ENCODE data around the gene DRD3. TPM values are rescaled to one million over a fixed set of nuclear protein-coding genes. Genes with fewer than 3 reads are reported as not detected.

The DRD3 gene
- total and polyA plus RNA-seq, 2 donors from 2014 or later, result not detected

- intact Hi-C loops (cut with DNase I), result no loop called here
- DNase-seq (no peak), FAIRE-seq (no peak)
- Histone ChIP-seq H3K4me1 (ENCODE audit: control insufficient read depth in 2 of 3, insufficient read depth in 2 of 3, low read depth in 1 of 3, low read length in 3 of 3) (no peaks in the 10 kb centered on the region), H3K27ac (ENCODE audit: low read depth in 2 of 2, low read length in 2 of 2) (no peak overlapping the region), H3K27me3 (ENCODE audit: control insufficient read depth, insufficient read depth, low read length) (no peaks in the 10 kb centered on the region), H3K4me3 (ENCODE audit: low read length in 3 of 3) (no peak overlapping the region), H3K9me3 (ENCODE audit: control insufficient read depth in 2 of 3, insufficient read depth in 1 of 3, low read length in 3 of 3) (peaks cover 0 to 1% (median 0%) of the 10 kb centered on the region in 3 donors), H3K9ac (ENCODE audit: low read length in 3 of 3) (no peak overlapping the region), H3K36me3 (ENCODE audit: control insufficient read depth in 2 of 3, insufficient read depth in 3 of 3, low read length in 3 of 3) (no peaks in the 10 kb centered on the region)
- TF ChIP-seq CTCF (IDR thresholded peaks at IDR 0.05; ENCODE audit: borderline replicate concordance, extremely low read depth, insufficient read depth), result peak; percentile 1
These were observed 723 bp upstream of the DRD3 start for GRCh38 chr3:114179575-114179974.

- Histone ChIP-seq H3K4me3 (ENCODE audit: low read length in 3 of 3) (no peak overlapping the region), H3K27me3 (ENCODE audit: control insufficient read depth, insufficient read depth, low read length) (no peaks in the 10 kb centered on the region), H3K9me3 (ENCODE audit: control insufficient read depth in 2 of 3, insufficient read depth in 1 of 3, low read length in 3 of 3) (no peaks in the 10 kb centered on the region), H3K4me1 (ENCODE audit: control insufficient read depth in 2 of 3, insufficient read depth in 2 of 3, low read depth in 1 of 3, low read length in 3 of 3) (no peaks in the 10 kb centered on the region), H3K27ac (ENCODE audit: low read depth in 2 of 2, low read length in 2 of 2) (no peak overlapping the region), H3K9ac (ENCODE audit: low read length in 3 of 3) (no peak overlapping the region), H3K36me3 (ENCODE audit: control insufficient read depth in 2 of 3, insufficient read depth in 3 of 3, low read length in 3 of 3) (no peaks in the 10 kb centered on the region)
- FAIRE-seq (no peak), DNase-seq (no peak)
- TF ChIP-seq CTCF (IDR thresholded peaks at IDR 0.05; ENCODE audit: borderline replicate concordance, extremely low read depth, insufficient read depth), result no peak
- intact Hi-C loops (cut with DNase I), result no loop called here
These were observed 2.0 kb downstream of the DRD3 start for GRCh38 chr3:114176890-114177289.

- Histone ChIP-seq H3K9me3 (ENCODE audit: control insufficient read depth in 2 of 3, insufficient read depth in 1 of 3, low read length in 3 of 3) (no peaks in the 10 kb centered on the region), H3K27ac (ENCODE audit: low read depth in 2 of 2, low read length in 2 of 2) (no peak overlapping the region), H3K27me3 (ENCODE audit: control insufficient read depth, insufficient read depth, low read length) (no peaks in the 10 kb centered on the region), H3K9ac (ENCODE audit: low read length in 3 of 3) (no peak overlapping the region), H3K4me3 (ENCODE audit: low read length in 3 of 3) (no peak overlapping the region), H3K4me1 (ENCODE audit: control insufficient read depth in 2 of 3, insufficient read depth in 2 of 3, low read depth in 1 of 3, low read length in 3 of 3) (no peaks in the 10 kb centered on the region), H3K36me3 (ENCODE audit: control insufficient read depth in 2 of 3, insufficient read depth in 3 of 3, low read length in 3 of 3) (no peaks in the 10 kb centered on the region)
- no peak for TF ChIP-seq CTCF (IDR thresholded peaks at IDR 0.05; ENCODE audit: borderline replicate concordance, extremely low read depth, insufficient read depth)
- FAIRE-seq (no peak), DNase-seq (no peak)
- intact Hi-C loops (cut with DNase I), result no loop called here
These were observed 2.4 kb downstream of the DRD3 start for GRCh38 chr3:114176487-114176886.
